Brain microvascular endothelial cell (primary cell): ENCODE measurements around the gene TXK.

ENCODE experiments used
- DNase-seq: peaks from one replicate; pipeline ENCODE4 v3.0.0-alpha.2; 2020
- H3K27ac ChIP-seq: fragments of 250-450 bp; sonication (Bioruptor Pico); 2 replicates; pipeline ENCODE4 v1.5.1; 2020; ENCODE audit warnings: mild to moderate bottlenecking, moderate library complexity
- H3K27me3 ChIP-seq: fragments of 250-450 bp; sonication (Bioruptor Pico); replicated peaks from 2 replicates; pipeline ENCODE4 v1.5.1; 2020; ENCODE audit warnings: mild to moderate bottlenecking
- H3K36me3 ChIP-seq: fragments of 250-450 bp; sonication (Bioruptor Pico); replicated peaks from 2 replicates; pipeline ENCODE4 v1.5.1; 2020; ENCODE audit warnings: mild to moderate bottlenecking
- H3K4me3 ChIP-seq: 2 replicates; pipeline ENCODE4 v1.5.1; 2011; ENCODE audit warnings: low read depth, mild to moderate bottlenecking, control low read depth, low read length, moderate library complexity
- CTCF ChIP-seq: IDR thresholded peaks from 2 replicates; pipeline ENCODE4 v1.5.1; 2011; ENCODE audit warnings: low read depth, mild to moderate bottlenecking, moderate library complexity, low read length, control low read depth, inconsistent platforms; ENCODE audit errors: missing control alignments
- in situ Hi-C: cut with HindIII; loops from 2 replicates; pipeline ENCODE4 v1.10.0; 2017; ENCODE audit warnings: low sequenced_read_pairs, low pct_ligation_motif_present

The TXK gene

DNA sequence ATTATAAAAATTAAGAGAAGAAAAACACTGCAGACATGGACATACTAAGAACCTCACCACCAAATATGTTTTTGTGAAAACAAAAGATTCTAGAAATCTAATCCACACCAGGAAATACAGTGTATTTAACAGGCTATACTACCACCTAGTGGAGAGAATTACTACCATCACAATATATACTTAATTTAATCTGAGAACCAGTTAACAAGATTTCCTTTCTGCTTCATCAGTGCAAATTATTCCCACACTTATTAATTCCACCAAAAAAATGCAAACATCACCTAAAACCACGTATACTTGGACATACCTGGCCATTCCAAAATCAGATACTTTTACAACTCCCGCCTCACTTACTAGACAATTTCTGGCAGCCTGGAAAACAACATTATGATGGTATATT is 7.0 kb upstream of the TXK start:
- Histone ChIP-seq H3K36me3 (no peaks in the 10 kb centered on the region), H3K27me3 (no peaks in the 10 kb centered on the region), H3K27ac (no peak overlapping the region), H3K4me3 (no peak overlapping the region)
- peak; percentile 19 for TF ChIP-seq CTCF
- DNase-seq = no peak
- in situ Hi-C loops = no loop called here

DNA sequence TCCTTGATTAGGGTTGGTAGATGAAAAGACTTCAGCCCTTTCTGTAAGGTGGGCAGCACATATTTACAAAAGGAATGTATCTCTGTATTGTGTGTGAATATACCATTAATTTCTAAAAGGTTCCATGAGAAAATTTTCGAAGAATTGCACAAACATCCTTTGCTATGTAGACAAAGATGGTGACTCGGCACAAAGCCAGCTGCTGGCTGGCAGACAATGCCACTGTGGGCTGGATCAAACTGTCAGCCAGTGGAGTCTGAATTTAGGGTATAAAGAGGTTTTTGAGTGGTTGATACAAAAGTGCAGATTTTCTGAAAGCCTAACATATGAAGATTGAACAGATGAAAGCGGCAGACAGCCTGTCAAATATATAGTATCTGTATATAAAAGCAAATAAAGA is 5.6 kb upstream of the TXK start:
- no peak overlapping the region for H3K27ac ChIP-seq
- no peak for TF ChIP-seq CTCF
- no peak overlapping the region for H3K4me3 ChIP-seq
- no peaks in the 10 kb centered on the region for H3K36me3 ChIP-seq
- DNase-seq = no peak
- in situ Hi-C loops = no loop called here
- no peaks in the 10 kb centered on the region for H3K27me3 ChIP-seq

GRCh38 chr4:48138936-48139335 is 4.9 kb upstream of the TXK start:
- Histone ChIP-seq H3K27me3 (no peaks in the 10 kb centered on the region), H3K4me3 (no peak overlapping the region), H3K36me3 (no peaks in the 10 kb centered on the region), H3K27ac (no peak overlapping the region)
- DNase-seq = no peak
- TF ChIP-seq CTCF = no peak
- in situ Hi-C loops = no loop called here

DNA sequence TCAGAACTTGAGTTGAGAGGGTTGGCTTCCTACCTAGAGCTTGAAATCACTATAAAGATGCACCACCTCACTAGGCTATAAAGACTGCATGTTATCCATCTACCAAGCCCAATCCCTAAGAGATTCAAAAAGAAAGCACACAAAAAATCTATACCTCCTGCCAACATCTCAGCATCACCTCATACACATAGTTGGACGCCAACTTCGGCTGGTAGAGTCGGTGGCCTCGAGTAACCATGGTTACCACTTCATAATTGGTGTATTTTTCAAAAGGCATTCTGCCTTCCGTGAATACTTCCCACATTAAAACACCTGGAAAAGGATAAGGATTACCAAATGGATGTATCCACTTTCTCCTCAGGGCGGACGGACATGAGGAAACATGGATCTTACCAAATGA is 4.5 kb upstream of the TXK start:
- H3K36me3 ChIP-seq = no peaks in the 10 kb centered on the region
- no peak overlapping the region for H3K4me3 ChIP-seq
- in situ Hi-C loops = no loop called here
- no peak for TF ChIP-seq CTCF
- H3K27ac ChIP-seq = no peak overlapping the region
- no peaks in the 10 kb centered on the region for H3K27me3 ChIP-seq
- no peak for DNase-seq

- no peak for DNase-seq
- TF ChIP-seq CTCF = no peak
- Histone ChIP-seq H3K4me3 (no peak overlapping the region), H3K27ac (no peak overlapping the region), H3K27me3 (no peaks in the 10 kb centered on the region), H3K36me3 (no peaks in the 10 kb centered on the region)
- in situ Hi-C loops = no loop called here
These were observed 3.8 kb upstream of the TXK start for GRCh38 chr4:48137846-48138245.

- Histone ChIP-seq H3K27ac (no peak overlapping the region), H3K4me3 (no peak overlapping the region), H3K36me3 (no peaks in the 10 kb centered on the region), H3K27me3 (no peaks in the 10 kb centered on the region)
- no peak for DNase-seq
- in situ Hi-C loops = no loop called here
- no peak for TF ChIP-seq CTCF
These were observed 381 bp downstream of the TXK start for GRCh38 chr4:48133669-48134068.
